ENCODE data around the gene WDR88. TPM values are rescaled to one million over a fixed set of nuclear protein-coding genes. Genes with fewer than 3 reads are reported as not detected.

Gene WDR88
- total and polyA plus RNA-seq, 10 of the 15 experiments (the other 5 are each of a cell fraction or from before 2014, with no cell fraction given): 0.19 to 0.34 TPM; not detected in 8

DNA sequence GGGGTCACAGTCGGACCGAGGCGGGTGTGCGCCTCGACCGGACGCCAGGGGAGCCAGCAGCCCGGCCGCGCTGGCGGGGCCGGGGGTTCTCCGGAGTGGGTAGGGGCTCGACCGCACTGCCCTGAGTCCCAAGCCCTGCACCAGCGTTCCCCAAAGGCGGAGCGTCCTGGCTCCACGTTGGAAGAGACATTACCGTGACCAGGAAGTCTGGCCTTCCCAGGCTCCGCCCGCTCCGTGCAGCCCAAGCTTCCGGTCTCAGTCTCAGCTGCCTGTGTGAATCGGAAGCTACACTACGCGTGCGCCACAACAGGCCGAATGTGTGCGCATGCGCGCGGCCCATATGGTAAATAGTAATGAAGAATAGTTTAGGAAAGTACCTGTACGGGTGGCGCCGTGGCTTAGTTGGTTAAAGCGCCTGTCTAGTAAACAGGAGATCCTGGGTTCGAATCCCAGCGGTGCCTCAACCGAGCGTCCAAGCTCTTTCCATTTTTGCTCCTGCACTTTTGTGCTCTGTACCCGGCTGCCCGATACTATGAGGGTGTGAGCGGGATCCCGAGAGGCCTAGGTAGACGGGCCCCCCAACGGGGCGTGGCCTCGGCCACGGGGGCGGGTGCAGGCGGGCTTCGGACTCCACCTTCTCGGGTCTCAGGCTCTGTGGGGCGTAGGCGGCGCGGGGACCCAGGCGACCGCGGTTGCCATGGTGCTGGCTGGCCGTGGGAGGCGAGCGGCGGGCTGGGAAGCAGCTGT lies 44.9 kb downstream of the WDR88 start (continued):
- no peak for TF ChIP-seq CUX1 (IDR thresholded peaks at IDR 0.05; ENCODE audit: insufficient replicate concordance, low read depth, low read length)
- TF ChIP-seq, protein P1, sequence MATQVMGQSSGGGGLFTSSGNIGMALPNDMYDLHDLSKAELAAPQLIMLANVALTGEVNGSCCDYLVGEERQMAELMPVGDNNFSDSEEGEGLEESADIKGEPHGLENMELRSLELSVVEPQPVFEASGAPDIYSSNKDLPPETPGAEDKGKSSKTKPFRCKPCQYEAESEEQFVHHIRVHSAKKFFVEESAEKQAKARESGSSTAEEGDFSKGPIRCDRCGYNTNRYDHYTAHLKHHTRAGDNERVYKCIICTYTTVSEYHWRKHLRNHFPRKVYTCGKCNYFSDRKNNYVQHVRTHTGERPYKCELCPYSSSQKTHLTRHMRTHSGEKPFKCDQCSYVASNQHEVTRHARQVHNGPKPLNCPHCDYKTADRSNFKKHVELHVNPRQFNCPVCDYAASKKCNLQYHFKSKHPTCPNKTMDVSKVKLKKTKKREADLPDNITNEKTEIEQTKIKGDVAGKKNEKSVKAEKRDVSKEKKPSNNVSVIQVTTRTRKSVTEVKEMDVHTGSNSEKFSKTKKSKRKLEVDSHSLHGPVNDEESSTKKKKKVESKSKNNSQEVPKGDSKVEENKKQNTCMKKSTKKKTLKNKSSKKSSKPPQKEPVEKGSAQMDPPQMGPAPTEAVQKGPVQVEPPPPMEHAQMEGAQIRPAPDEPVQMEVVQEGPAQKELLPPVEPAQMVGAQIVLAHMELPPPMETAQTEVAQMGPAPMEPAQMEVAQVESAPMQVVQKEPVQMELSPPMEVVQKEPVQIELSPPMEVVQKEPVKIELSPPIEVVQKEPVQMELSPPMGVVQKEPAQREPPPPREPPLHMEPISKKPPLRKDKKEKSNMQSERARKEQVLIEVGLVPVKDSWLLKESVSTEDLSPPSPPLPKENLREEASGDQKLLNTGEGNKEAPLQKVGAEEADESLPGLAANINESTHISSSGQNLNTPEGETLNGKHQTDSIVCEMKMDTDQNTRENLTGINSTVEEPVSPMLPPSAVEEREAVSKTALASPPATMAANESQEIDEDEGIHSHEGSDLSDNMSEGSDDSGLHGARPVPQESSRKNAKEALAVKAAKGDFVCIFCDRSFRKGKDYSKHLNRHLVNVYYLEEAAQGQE (IDR thresholded peaks at IDR 0.05; ENCODE audit: low read depth, low read length): no peak
- TF ChIP-seq NR2F1 (conservative IDR thresholded peaks at IDR 0.05): peak; percentile 70
- TF ChIP-seq BMI1 (IDR thresholded peaks at IDR 0.05; ENCODE audit: borderline replicate concordance): peak; percentile 96
- no peak for TF ChIP-seq KDM1A (IDR thresholded peaks at IDR 0.05; ENCODE audit: borderline replicate concordance)
- peak; percentile 48; the same call in 1 of the 2 replicates for TF ChIP-seq ASH2L (IDR thresholded peaks at IDR 0.05; ENCODE audit: borderline replicate concordance, low read depth)
- TF ChIP-seq NKRF (conservative IDR thresholded peaks at IDR 0.05): peak; percentile 76
- TF ChIP-seq TAF1 (IDR thresholded peaks at IDR 0.05; ENCODE audit: borderline replicate concordance, low read depth, low read length): peak; percentile 68; the same call in 1 of the 2 replicates
- TF ChIP-seq TCF12 (IDR thresholded peaks at IDR 0.05; ENCODE audit: low read depth, low read length): peak; percentile 77; the same call in 1 of the 2 replicates
- peak; percentile 84 for TF ChIP-seq ZNF207 (IDR thresholded peaks at IDR 0.05; ENCODE audit: borderline replicate concordance)
- TF ChIP-seq TBL1XR1 (IDR thresholded peaks at IDR 0.05; ENCODE audit: low read depth, low read length): peak; percentile 92
- TF ChIP-seq FOXM1 (IDR thresholded peaks at IDR 0.05; ENCODE audit: low read depth, low read length): no peak
- peak; percentile 39 for TF ChIP-seq RUNX3 (IDR thresholded peaks at IDR 0.05; ENCODE audit: low read length)
- TF ChIP-seq TARDBP (IDR thresholded peaks at IDR 0.05; ENCODE audit: borderline replicate concordance): peak; percentile 92
- no peak for TF ChIP-seq PAX8 (IDR thresholded peaks at IDR 0.05)
- TF ChIP-seq ATF7 (IDR thresholded peaks at IDR 0.05; ENCODE audit: low read depth): peak; percentile 54; the same call in 1 of the 2 replicates
- TF ChIP-seq KLF5 (IDR thresholded peaks at IDR 0.05; ENCODE audit: partially characterized antibody): peak; percentile 70
- no peak for TF ChIP-seq MAX (IDR thresholded peaks at IDR 0.05; ENCODE audit: low read depth, low read length)
- peak; percentile 26 for TF ChIP-seq STAT1 (conservative IDR thresholded peaks at IDR 0.05)
- peak; percentile 93 for TF ChIP-seq NRF1 (conservative IDR thresholded peaks at IDR 0.05; ENCODE audit: low read depth, low read length)

Measured in GM12878 (cell line).